Measurements from ENCODE around the gene STXBP5L.
"Not testable (repeated sequence)": the region's sequence is repeated elsewhere in the genome, so short reads cannot be mapped to it uniquely, and the experiment has no call there.

Gene STXBP5L

DNA sequence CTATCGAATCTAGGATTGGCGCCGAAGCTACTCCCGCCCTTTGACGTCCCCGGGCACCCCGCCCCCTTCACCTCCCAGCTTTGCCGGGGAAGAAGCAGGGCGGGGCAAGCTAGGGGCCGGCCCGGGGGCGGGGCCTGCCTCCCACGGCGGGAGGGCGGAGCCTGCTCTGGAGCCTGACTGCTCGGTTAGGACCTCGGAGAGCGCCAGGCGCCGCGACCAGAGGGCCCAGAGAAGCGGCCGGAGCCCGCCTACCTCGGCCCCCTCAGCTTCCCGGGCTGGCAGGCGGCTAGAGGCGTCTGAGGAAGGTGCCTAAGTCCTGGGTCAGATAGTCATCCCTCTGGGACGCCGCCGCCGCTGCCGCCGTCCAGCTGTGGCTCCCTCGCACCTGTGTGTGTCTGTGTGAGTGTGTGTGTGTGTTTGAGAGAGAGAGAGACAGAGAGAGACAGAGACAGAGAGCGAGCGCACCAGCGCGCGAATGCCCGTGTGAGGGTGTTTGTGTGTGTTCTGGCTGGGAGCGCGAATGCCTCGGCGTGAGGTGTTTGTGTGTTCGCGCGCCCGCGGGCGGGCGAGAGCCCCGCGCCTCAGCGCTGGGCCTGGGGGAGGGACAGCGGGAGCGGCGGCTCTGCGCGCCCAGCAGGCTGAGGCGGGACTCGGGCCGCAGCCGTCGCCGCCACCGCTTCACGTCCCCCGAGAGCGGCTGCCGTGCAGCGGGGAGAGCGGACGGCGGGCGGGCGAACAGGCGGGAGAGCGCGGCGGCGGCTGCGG, at the start of gene STXBP5L:
Gene STXBP5L, plus strand, starts transcription at position 176 of the 765 bp plus-strand sequence. CDS start 1,374 bp downstream, outside the sequence.
- peak; percentile 72 for DNase-seq

- DNase-seq: no peak
Measured at GRCh38 chr3:120858521-120858920, 49.5 kb upstream of the STXBP5L start.

GRCh38 chr3:120864541-120864940, 43.5 kb upstream of the STXBP5L start:
- no peak for DNase-seq

GRCh38 chr3:120875507-120875906, 32.5 kb upstream of the STXBP5L start:
- DNase-seq: no peak

- DNase-seq: no peak
Measured at GRCh38 chr3:120875989-120876388, 32.0 kb upstream of the STXBP5L start.

DNA sequence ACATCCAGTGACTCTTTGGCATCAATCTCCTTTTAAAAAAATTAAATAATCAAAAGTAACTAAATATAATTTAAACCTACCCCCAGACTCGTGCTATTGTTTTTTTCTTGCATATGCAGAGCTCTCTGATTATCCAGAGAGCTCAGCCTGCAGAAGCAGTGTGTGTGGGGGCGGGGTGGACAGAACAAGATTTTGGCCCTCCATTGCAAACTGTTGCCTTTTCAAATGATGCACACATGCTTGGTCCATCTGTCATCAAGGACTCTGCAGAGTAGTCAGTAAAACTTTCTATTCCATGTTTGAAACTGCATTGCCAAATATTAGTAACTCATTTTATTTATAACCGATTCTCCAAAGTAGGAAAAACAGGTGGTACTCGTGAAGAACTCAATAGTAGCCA, 28.6 kb upstream of the STXBP5L start:
- no peak for DNase-seq

DNA sequence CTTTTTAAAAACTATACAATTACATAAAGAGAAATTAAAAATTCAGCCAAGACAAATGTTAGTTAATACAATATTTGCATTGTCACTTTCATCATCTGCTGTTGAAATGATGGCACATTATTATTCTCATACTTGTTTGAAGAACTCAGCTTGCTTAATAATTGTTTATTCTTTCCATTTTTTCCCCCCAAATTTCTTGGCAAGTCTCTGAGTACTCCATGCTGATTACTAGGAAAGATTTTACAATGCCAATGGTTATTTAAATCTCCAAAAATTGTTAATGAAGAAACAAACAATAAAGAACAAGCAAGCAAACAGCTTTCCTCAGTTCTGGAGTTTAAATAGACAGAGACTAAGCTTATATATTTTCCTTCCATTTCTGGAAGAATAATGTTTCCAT, 15.1 kb upstream of the STXBP5L start:
- no peak for DNase-seq

GRCh38 chr3:120894316-120895057, 13.5 kb upstream of the STXBP5L start:
- no peak for DNase-seq

DNA sequence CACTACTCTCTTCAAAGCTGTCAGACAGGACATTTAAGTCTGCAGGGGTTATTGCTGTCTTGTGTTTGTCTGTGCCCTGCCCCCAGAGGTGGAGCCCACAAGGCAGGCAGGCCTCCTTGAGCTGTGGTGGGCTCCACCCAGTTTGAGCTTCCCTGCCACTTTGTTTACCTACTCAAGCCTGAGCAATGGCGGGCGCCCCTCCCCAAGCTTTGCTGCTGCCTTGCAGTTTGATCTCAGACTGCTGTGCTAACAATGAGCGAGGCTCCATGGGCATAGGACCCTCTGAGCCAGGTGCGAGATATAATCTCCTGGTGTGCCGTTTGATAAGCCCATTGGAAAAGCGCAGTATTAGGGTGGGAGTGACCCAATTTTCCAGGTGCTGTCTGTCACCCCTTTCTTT, 6.3 kb upstream of the STXBP5L start:
- DNase-seq: not testable (repeated sequence)

DNA sequence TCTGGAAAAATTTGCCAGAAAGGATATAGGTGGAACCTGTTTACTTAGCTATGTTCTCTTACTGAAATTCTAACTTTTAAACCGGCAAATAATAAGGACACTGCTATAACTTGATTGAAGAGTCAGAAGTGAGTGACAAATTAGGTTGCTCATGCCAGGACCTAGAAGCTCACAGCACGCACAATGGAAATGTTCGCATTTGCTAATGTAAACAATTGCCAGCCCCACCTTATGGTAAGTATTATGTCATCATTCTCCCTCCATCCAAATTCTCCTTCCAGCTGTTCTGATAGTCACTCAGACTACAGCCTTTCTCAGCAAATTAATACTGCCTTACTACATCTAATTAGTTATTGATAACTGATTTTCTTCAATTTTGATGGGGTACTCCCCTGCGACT, 4.8 kb upstream of the STXBP5L start:
- DNase-seq: no peak

DNA sequence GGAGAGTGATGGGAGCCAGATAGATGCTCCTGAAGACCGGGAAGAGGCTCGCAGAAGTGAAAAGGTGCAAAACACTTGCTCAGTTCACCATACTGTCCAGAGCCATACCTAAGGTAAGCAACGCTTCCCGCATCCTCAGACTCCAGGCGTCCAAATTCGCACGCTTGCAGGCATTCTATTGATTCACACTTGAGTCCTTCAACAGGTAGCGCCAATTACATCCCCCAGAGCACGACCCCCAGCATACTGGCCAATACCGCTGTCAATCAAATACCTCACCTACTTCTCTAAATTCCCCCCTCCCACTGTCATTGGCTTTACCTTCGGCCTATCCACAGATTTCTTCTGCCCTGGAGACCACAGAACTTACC, 361 bp upstream of the STXBP5L start:
- DNase-seq: no peak

DNA sequence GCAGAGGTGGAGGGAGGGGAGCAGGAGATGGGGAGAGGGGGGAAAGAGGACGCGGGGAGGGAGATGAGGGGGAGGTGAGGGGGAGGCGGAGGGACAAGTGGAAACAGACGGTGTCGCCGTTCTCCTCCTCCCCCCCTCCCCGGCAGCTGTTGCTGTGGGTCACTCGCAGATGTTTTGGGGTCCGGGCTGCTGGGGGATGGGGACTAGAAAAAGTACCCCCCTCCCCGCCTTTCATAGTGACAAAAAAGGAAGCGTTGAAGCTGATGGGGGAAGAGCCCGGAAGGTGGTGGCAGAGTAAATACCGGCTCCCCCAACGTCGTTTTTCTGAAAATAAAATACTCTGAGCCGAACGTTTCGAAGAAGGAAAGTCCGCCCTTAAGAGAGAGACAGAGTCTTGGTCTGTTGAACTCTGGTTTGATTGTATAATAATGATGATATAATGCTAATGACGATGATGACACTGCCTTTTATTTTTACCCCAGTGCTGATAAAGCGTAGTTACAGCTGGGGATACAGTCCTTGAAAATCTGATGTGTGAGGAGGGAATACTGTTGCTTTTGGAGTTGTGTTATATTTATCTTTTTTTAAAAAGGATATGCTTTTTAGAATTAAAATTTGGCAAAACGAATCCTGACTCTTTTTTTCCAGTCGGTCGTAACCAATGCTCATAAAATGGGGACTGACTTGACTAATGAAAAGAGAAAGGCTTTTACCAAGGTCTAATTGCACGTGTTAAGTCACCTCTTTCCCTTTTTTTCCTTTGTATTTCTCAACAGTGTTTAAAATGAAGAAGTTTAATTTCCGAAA, 993 bp downstream of the STXBP5L start:
- DNase-seq: peak; percentile 29

- no peak for DNase-seq
Measured at GRCh38 chr3:120909602-120909878, 1.5 kb downstream of the STXBP5L start.

- no peak for DNase-seq
Measured at GRCh38 chr3:120926146-120926545, 18.1 kb downstream of the STXBP5L start.

DNA sequence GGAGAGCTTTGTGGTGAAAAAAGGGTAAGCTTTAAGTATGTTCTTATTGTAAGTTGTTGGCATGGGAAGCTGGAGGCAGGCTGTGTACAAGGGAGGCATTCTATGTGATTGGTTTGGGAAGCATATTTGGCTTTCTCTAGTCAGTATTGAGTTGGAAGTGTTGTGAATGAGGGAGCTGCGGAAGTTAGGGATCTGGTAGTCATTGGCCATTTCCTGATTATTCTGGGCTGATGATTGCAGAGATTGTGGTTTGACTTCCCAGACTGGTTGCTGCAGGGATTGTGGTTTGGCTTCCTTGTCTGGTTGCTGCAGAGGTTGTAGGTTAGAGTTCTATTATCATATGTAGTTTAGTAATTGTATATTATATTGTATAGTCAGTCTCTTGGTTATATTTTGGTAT, 21.0 kb downstream of the STXBP5L start:
- DNase-seq: no peak

GRCh38 chr3:120931593-120931992, 23.6 kb downstream of the STXBP5L start:
- DNase-seq: no peak

GRCh38 chr3:120956143-120956542, 48.1 kb downstream of the STXBP5L start:
- no peak for DNase-seq

DNA sequence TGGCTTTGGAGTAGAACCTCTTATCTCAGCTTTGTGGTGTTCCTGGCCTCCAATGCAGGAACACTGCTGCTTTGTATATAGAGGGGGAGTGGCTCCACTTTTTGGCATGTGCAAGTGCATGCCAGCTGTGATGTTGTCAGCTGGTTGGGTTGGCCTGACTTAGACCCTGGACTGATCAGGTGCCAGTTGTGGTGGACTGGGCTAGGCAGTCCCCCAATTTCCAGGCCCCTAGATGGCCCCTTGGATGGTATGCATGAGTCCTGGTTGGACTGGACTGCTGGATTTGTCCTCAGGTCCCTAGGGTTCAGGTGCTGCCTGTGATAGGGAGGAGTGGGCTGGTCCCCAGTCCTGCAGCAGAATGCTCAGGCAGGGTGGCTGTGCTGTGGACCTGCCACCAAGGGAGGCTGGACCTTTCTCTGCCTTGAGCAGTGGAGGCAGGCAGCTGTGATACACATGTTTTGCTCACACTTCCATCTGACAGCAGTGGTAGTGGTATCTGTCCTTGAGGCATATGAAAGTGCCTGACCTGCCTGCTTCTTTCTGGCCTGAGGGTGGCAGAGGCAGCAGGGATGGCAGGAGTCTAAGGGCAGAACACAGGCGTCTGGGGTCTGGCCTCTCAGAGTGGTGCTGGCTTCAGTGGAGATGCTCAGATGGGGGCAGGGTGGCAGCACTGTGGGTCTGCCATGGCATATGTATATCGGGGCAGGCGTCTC, 74.8 kb downstream of the STXBP5L start:
- no peak for DNase-seq

DNA sequence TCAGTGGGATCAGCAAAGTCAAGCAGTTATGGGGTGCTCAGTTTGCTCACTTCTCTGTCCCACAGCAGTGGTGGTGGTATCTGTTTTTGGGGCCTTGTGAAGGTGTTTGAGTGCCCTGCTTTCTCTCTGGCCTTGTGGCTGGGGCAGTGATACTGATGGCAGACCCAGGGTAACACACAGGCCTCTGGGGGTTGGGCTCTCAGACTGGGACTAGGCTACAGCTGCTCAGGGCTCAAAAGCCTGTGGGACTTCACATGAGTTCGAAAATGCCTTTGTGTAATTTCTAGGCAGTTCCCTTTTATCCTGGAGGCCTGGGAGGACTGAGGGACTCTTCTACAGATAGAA, 75.3 kb downstream of the STXBP5L start:
- no peak for DNase-seq

DNA sequence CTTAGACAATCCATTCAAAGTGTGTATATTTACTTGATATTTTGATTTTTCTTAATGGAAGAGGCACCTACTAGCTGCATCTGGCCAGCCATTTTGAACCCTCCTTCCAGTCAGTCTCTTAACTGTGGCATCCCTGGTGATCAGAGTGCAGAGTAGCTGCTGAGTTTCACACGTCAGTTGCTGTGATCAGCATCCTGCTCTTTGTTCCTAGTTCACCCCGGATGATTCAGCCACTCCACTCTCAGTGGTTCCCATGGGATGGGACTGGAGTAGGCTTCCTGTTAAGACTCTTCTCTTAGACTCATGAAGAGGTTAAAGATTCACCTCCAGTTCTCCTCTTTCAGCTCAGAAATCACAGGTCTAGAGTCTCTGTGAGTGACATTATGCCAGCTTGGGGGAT, 75.8 kb downstream of the STXBP5L start:
- no peak for DNase-seq

DNA sequence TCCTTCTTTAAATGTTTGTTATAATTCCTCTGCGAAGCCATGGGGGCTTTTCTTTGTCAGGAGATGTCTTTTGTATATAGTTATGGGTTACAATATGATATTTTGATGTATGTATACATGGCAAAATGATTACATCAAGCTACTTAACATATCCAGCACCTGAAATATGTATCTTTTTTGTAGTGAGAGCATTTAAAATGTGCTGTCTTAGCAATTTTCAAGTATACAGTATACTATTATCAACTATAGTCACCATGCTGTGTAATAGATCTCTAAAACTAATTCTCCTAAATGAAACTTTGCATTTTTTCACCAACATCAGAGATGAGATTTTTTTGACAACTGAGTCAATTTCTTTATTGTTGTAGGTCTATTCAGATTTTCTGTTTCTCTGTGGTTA, 77.2 kb downstream of the STXBP5L start:
- no peak for DNase-seq

GRCh38 chr3:120988994-120989393, 81.0 kb downstream of the STXBP5L start:
- DNase-seq: no peak

GRCh38 chr3:121018917-121019321, 110.9 kb downstream of the STXBP5L start:
- no peak for DNase-seq

Data from left hindlimb (tissue), 1 donor.